Measurements from ENCODE around the gene PHKA1.
"Not testable (repeated sequence)": the region's sequence is repeated elsewhere in the genome, so short reads cannot be mapped to it uniquely, and the experiment has no call there.

PHKA1 gene

GRCh38 chrX:72713599-72714477 is at the start of gene PHKA1:
PHKA1 (minus strand) TSS chrX:72714306; CDS start chrX:72713880, 426 bp downstream.
- DNase-seq: not testable (repeated sequence)

GRCh38 chrX:72760454-72760853 is 46.3 kb upstream of the PHKA1 start:
- DNase-seq: not testable (repeated sequence)

DNA sequence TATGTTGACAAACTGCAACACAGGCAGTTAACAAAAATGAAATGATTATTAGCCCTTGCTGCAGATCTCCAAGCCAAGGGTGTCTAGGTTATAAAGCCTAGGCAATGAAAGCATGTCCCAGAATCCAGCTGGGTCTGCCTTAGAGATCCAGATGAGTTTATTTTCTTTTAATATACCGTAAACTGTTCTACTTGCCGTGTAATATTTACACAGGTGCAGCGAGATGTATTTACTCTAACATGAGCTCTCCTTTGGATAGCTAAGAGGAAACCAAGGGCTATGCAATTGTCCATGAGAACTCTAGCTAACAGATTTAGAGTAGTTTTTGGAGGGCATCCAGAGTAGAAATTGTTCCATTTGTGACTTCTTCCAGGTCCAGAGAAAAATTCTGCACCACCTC is 34.4 kb upstream of the PHKA1 start:
- not testable (repeated sequence) for DNase-seq

- not testable (repeated sequence) for DNase-seq
Measured at GRCh38 chrX:72745546-72745945, 31.4 kb upstream of the PHKA1 start.

DNA sequence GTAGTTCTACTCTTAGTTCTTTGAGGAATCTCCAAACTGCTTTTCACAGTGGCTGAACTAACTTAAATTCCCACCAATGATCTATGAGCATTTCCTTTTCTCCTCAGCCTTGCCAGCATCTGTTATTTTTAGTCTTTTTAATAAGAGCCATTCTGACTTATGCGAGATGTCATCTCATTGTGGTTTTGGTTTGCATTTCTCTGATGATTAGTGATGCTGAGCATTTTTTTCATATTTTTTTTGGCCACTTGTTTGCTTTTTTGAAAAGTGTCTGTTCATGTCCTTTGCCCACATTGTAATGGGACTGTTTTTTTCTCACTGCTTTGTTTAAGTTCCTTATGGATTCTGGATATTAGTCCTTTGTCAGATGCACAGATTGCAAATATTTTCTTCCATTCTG is 21.5 kb upstream of the PHKA1 start:
- no peak for DNase-seq

DNA sequence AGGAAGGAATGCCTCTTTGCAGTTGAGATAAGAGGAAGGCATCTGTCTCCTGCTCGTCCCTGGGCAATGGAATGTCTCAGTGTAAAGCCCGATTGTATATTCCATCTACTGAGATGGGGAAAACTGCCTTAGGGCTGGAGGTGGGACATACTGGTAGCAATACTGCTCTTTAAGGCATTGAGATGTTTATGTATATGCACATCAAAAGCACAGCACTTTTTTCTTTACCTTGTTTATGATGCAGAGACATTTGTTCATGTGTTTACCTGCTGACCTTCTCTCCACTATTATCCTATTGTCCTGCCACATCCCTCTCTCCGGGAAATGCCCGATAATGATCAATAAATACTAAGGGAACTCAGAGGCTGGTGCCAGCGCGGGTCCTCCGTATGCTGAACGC is 19.5 kb upstream of the PHKA1 start:
- not testable (repeated sequence) for DNase-seq

DNA sequence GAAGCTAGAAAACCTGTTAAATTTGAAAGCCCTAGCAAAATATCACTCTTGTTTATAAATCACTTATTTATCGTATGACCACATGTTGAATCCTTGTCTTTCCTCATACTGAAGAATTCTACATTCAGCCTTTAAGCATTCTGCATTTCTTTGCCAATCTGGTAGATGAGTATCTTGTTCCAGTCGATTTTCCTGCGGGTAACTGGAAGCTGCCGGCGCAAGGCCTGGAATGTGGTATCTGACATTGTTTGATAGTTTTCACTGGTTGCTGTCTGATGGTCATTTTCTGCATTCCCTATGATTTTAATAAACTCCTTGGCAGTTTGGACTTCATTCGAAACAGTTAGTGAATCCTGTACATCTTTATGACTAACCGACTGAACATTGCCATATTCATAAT is 13.7 kb upstream of the PHKA1 start:
- no peak for DNase-seq

DNA sequence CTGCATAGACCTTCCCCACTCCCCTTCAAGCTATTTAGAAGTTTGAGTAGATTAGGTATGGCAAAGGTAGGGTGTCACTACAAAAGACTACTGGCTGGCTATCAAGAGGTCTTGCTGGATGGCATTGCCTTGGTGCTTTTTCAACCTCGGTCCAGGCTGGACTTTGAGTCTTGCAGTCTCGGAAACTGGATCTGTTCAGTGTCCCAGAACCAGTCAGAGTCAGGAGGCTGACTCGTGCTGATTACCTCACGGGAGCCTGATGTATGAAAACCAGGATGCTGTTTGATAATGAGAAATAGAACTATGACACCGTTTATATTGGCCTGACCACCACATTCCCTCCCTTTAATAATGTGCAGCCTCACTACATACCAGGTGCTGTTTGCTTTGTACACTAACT is 2.7 kb upstream of the PHKA1 start:
- no peak for DNase-seq

DNA sequence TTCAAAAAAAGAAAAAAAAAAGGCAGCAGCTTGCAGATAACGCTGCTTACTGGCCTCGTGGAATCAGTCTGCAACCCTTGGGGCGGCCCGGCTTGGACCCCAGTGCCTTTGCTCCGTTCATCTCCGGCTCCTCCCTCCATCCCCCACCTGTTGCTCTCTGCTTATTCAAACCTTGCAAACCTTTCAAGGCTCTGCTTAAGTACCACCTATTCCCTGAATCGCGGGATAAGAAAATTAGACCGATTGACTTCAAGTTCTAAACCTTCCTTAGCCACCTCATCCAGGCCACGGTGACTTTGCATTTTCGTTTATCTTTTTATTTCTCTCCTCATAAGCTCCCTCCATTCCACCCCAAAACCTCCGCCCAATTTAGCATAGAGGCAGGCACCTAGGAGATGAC is 1.4 kb upstream of the PHKA1 start:
- DNase-seq: no peak

DNA sequence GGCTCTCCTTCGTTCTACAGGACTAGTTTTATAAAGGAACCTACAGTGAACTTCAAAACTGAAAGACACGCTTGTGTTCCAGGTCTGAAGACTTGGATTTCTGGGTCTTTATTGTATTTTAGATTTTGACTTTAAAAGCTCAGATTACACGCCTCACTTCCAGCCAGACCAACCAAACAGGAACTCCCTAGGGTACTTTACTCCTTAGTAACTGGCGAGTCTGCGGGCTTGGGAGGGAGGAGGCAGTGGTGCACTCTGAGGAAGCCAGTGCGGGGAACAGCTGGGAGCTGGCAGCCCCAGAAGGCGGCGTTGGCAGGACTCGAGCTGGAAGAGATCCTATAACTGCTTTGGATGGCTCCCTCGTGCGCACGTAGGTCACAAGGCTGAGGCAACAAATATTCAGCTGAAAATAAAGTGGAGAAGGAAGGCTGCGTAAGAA is 391 bp upstream of the PHKA1 start:
- DNase-seq: no peak

GRCh38 chrX:72713130-72713529 is 976 bp downstream of the PHKA1 start:
- DNase-seq: no peak

DNA sequence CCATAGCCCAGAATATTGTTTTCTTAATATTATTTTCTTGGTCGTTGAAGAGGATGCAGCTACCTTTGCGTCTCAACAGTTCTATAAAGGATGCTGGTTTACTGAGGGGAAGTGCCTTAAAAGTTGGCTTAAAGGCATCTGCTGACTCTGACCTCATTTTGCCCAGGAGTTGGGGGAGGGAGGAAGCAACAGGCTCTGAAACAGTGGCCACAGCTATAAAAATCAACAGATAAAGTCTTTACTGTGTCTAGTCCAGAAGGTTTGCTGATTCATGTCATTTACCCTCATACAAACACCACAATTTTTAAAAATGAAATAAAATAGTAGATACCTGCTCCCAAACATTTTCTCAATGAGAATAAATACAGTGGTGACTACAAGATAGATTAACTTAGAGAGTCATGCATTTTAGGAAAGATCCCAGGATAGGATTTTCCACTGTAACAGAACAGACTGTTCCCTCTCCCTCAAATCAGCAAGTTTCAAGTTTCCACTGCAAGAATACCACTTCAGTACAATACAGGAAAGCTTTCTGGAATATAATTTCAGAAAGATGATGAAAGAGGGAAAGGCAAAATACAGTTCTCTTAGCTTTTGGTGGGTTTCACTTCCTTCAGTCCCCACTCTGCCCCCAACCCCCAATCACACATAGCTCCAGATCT is 1.9 kb downstream of the PHKA1 start:
- no peak for DNase-seq

GRCh38 chrX:72705814-72706213 is 8.3 kb downstream of the PHKA1 start:
- no peak for DNase-seq

- no peak for DNase-seq
Measured at GRCh38 chrX:72705111-72705510, 9.0 kb downstream of the PHKA1 start.

DNA sequence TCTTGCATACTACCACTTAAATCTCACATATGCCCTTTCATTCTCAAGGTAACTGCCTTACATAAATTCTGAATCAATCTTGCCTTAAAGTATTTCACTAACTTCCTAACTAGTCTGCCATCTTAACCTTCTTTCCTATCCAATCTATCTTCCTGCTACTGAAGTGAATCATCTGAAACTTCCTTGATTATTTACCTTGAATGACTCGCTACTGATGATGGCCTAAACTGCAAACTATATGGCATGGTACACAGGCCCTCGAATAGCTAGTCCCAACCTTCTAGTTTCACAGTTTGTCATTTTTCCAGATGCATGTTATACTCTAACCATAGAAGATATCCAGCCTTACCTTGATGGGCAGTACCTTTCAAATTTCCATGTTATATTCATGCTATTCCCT is 19.9 kb downstream of the PHKA1 start:
- no peak for DNase-seq

DNA sequence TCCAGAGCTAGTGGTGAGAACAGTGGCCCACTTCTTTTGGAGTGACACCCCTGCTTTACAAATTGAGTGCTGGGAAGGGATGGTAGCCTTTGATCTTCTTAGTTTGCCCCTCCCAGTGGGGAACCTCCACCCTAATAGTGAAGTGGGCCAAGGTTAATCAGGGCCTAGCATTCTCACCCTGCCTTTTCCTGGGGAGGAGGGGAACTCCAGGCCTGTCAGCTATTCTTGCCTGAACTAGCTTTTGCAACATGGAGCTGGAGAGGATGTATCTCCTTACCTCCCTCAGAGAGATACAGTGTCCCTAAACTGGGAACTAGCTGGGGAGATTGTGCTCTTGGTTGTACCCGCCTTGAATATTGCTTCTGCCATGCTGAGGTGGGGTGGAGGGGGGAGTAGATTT is 20.6 kb downstream of the PHKA1 start:
- no peak for DNase-seq

GRCh38 chrX:72687396-72687795 is 26.7 kb downstream of the PHKA1 start:
- no peak for DNase-seq

- no peak for DNase-seq
Measured at GRCh38 chrX:72685810-72686456, 28.2 kb downstream of the PHKA1 start.

DNA sequence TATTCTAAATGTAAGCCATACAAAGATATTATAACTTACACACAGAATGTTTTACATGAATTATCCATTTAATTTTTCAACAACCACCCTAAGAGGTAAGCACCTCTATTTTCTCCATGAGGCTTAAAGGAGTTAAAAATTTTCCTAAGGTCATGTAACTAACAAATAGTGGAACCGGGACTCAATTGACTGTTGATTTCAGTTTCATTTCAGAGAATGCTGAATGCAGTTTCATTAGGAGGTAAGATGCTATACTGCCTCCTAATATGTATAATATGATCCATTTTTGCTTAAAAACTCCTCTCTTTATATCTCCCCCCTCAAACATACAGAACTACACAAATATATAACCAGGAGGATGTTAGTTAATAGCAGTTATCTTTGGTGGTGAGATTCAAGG is 29.1 kb downstream of the PHKA1 start:
- no peak for DNase-seq

DNA sequence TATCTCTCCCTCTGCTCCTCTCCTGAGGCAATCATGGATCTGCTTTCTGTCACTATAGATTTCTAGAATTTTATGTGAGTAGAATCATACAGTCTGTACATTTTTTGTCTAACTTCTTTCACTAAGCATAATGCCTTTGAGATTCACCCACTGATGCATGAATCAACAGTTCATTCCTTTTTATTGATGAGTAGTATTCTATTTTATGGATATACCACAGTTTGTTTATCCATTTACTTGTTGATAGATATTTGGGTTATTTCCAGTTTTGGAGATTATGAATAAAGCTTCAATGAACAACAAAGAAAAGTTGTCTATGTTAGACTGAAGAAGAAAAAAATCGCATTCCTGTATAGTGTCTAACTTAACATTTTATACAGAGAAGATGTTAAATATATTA is 30.5 kb downstream of the PHKA1 start:
- no peak for DNase-seq

DNA sequence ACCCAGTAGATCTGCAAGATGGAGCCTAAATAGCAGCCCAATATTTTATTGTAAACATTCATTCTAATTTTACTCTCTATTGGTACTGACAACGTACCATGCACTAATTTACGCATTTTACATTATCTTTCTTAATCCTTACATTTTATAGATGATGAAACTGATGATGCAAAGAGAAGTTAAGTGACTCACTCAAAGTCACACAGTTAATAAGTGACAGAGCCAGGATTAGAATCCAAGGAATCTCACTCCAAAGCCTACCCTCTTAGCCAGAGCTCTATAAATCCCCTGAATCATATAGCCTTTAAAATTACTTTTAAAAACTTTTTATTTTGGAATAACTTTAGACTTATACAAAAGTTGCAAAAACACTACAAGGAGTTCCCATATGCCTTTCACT is 37.6 kb downstream of the PHKA1 start:
- DNase-seq: no peak

GRCh38 chrX:72673951-72674350 is 40.2 kb downstream of the PHKA1 start:
- not testable (repeated sequence) for DNase-seq

DNA sequence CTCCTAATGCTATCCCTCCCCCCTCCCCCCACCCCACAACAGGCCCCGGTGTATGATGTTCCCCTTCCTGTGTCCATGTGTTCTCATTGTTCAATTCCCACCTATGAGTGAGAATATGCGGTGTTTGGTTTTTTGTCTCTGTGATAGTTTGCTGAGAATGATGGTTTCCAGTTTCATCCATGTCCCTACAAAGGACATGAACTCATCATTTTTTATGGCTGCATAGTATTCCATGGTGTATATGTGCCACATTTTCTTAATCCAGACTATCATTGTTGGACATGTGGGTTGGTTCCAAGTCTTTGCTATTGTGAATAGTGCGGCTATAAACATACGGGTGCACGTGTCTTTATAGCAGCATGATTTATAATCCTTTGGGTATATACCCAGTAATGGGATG is 44.6 kb downstream of the PHKA1 start:
- DNase-seq: not testable (repeated sequence)

DNA sequence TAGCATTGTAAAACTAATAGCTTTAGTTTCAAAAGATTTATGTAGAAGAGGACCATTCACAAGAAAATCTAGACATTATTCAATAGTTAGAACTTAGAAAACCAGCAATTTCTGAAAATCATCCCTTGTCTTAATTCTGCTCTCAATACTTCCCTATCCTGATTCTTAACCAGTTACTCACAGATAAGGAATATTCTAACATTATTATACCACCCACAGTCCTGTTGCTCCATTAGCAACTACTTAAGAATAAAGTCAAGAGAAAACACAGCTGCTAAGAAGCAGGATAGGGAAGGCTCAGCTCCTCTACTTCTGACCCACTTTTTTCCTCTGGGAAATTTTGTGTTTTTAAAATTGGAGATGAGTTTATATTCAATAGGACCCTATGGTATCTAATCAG is 47.7 kb downstream of the PHKA1 start:
- no peak for DNase-seq

Data from activated CD4-positive, alpha-beta T cell treated with anti-CD3 and anti-CD28 coated beads for 1 hour (primary cell).